ENCODE data around the gene MAPK1IP1L.

DNA sequence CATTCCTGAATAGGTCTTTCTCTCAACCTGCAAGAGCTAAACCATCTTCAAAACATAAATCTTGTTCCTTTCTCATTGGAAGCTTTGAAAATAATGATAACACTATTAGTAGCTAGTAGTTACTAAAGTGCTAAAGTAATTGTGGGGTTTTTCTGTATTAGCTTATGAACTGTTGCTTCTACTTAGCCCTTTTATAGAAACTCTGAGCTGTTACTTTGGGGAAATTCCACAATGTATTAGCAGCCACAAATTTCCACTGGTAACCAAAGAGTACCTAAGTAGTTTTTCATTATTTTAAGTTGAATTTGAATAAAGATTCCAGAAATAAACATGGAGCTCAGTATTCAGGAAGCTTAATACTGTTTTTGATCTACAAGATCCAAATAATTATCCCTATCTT lies 6.4 kb upstream of the MAPK1IP1L start:
- TF ChIP-seq EZH2 (IDR thresholded peaks at IDR 0.05; ENCODE audit: borderline replicate concordance, insufficient read depth, low read depth, low read length, poor library complexity, severe bottlenecking): no peak
- TF ChIP-seq, protein P1, sequence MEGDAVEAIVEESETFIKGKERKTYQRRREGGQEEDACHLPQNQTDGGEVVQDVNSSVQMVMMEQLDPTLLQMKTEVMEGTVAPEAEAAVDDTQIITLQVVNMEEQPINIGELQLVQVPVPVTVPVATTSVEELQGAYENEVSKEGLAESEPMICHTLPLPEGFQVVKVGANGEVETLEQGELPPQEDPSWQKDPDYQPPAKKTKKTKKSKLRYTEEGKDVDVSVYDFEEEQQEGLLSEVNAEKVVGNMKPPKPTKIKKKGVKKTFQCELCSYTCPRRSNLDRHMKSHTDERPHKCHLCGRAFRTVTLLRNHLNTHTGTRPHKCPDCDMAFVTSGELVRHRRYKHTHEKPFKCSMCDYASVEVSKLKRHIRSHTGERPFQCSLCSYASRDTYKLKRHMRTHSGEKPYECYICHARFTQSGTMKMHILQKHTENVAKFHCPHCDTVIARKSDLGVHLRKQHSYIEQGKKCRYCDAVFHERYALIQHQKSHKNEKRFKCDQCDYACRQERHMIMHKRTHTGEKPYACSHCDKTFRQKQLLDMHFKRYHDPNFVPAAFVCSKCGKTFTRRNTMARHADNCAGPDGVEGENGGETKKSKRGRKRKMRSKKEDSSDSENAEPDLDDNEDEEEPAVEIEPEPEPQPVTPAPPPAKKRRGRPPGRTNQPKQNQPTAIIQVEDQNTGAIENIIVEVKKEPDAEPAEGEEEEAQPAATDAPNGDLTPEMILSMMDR (IDR thresholded peaks at IDR 0.05): no peak
